B cell (primary cell): ENCODE measurements around the gene CHRM2.

ENCODE experiments used
- EZH2 ChIP-seq: IDR thresholded peaks from 2 replicates; pipeline ENCODE4 v1.6.1; 2012; ENCODE audit warnings: borderline replicate concordance, low read depth, mild to moderate bottlenecking, moderate library complexity, low read length; ENCODE audit not compliant: insufficient read depth, poor library complexity, severe bottlenecking
- TF ChIP-seq, protein P1 (sequence below): fragments of 200-600 bp; IDR thresholded peaks from one replicate; pipeline ENCODE4 v1.8.0; 2022; ENCODE audit warnings: antibody characterized with exemption, mild to moderate bottlenecking

DNA sequence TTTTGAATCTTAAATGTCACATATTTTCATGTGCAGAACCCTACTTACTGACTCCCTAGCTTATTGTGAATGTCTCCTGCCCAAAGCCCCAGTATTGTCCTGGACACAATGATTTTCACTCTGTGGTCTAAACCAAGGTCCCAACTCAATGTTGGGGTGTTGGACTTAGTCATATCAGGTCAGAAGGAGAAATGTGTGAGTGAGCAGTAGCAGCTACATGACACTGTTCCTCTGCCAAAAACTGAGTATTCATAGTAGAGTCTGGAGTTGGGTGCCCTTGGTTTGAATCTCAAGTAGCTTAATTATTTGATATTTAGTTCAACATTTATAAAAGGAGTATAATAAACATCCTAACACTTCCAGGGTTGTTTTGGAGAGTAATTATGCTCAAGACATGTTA is 141.0 kb downstream of the CHRM2 start:
- TF ChIP-seq, protein P1, sequence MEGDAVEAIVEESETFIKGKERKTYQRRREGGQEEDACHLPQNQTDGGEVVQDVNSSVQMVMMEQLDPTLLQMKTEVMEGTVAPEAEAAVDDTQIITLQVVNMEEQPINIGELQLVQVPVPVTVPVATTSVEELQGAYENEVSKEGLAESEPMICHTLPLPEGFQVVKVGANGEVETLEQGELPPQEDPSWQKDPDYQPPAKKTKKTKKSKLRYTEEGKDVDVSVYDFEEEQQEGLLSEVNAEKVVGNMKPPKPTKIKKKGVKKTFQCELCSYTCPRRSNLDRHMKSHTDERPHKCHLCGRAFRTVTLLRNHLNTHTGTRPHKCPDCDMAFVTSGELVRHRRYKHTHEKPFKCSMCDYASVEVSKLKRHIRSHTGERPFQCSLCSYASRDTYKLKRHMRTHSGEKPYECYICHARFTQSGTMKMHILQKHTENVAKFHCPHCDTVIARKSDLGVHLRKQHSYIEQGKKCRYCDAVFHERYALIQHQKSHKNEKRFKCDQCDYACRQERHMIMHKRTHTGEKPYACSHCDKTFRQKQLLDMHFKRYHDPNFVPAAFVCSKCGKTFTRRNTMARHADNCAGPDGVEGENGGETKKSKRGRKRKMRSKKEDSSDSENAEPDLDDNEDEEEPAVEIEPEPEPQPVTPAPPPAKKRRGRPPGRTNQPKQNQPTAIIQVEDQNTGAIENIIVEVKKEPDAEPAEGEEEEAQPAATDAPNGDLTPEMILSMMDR: no peak
- no peak for TF ChIP-seq EZH2
